Measurements from ENCODE around the gene GALNT1.

GALNT1 gene

DNA sequence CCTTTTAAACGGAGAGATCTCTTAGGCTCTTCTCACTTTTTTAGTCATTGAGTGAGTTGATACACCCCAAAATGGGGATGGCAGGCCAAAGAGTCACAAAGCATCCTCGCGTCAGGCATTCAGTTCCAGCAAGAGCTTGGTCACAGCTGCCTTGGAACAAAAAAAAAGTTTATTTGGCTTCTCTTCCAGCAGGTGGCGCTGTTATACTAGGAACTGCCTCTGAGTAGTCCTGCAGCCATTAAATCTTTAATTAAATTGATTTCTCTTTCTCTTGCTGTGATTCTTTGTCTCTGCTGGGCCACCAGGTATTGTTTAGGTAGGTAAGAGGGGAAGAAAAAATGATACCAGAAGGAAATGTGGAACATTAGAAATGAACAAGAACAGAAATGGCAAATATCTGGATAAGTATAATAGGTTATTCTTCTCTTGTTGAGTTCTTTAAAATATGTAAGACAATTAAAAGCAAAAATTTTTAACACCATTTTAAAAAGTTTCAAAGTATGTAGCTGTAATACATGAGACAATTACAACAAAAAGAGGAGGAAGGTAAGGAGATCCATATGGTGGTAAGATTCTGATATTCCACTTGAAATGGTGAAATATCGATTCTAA, 175.1 kb downstream of the GALNT1 start:
- CTCF ChIA-PET: interaction anchor here (0.6 to 1.6 kb wide), 15 partner anchors 14 to 816 kb away, joined by 3 to 13 read pairs (median 3); no protein-coding TSS in a partner anchor
- DNase-seq (ENCODE audit: extremely low spot score): peak; percentile 87
- POLR2A ChIA-PET: interaction anchor here (1.3 kb wide), 1 partner anchor 216 kb away, joined by 4 read pairs; the partner anchor contains the start of gene RMP24
- TF ChIP-seq L3MBTL2 (conservative IDR thresholded peaks at IDR 0.05) (no peak), HDGF (IDR thresholded peaks at IDR 0.05; ENCODE audit: borderline replicate concordance) (no peak), ARNT (IDR thresholded peaks at IDR 0.05) (no peak), FOXK2 (IDR thresholded peaks at IDR 0.05) (no peak), FOXA1 (IDR thresholded peaks at IDR 0.05) (no peak), ZNF384 (IDR thresholded peaks at IDR 0.05) (peak; percentile 67; the same call in 1 of the 2 replicates), ELF4 (IDR thresholded peaks at IDR 0.05) (0 out of 2 replicates have a peak, but pooled peaks have one; percentile 8), BHLHE40 (IDR thresholded peaks at IDR 0.05; ENCODE audit: borderline replicate concordance) (no peak), SP1 (IDR thresholded peaks at IDR 0.05) (no peak)
